Measurements from ENCODE around the gene CRELD1. TPM values are rescaled to one million over a fixed set of nuclear protein-coding genes. Genes with fewer than 3 reads are reported as not detected.

CRELD1 gene
- total and polyA plus RNA-seq, 10 of the 15 experiments (the other 5 are each of a cell fraction or from before 2014, with no cell fraction given) = 1.3 to 15.9 (median 8.8) TPM

GRCh38 chr3:9933561-9934234 is at the start of gene CRELD1 (continued):
- TF ChIP-seq RUNX3 (IDR thresholded peaks at IDR 0.05; ENCODE audit: low read length) (peak; percentile 26), RELB (IDR thresholded peaks at IDR 0.05; ENCODE audit: low read depth) (peak; percentile 59; the same call in 1 of the 2 replicates), PAX8 (IDR thresholded peaks at IDR 0.05) (no peak), TARDBP (IDR thresholded peaks at IDR 0.05; ENCODE audit: borderline replicate concordance) (no peak), CREM (IDR thresholded peaks at IDR 0.05; ENCODE audit: low read depth) (peak; percentile 76; the same call in 1 of the 2 replicates), TCF7 (IDR thresholded peaks at IDR 0.05; ENCODE audit: borderline replicate concordance) (no peak), RELA (IDR thresholded peaks at IDR 0.05; ENCODE audit: borderline replicate concordance, partially characterized antibody) (no peak), ELK1 (IDR thresholded peaks at IDR 0.05; ENCODE audit: low read depth, low read length) (no peak), TCF12 (IDR thresholded peaks at IDR 0.05; ENCODE audit: low read depth, low read length) (no peak), SRF (IDR thresholded peaks at IDR 0.05; ENCODE audit: low read depth in 2 of 2, low read length in 2 of 2) (no peak), SKIL (IDR thresholded peaks at IDR 0.05; ENCODE audit: low read depth, poor library complexity, severe bottlenecking) (no peak), ZBTB4 (CRISPR knock-in tag; IDR thresholded peaks at IDR 0.05) (no peak), CREB1 (IDR thresholded peaks at IDR 0.05; ENCODE audit: low read depth) (peak; percentile 87), CHD1 (IDR thresholded peaks at IDR 0.05; ENCODE audit: low read depth, low read length) (no peak), LARP7 (IDR thresholded peaks at IDR 0.05) (peak; percentile 30; the same call in 1 of the 2 replicates), NFXL1 (IDR thresholded peaks at IDR 0.05; ENCODE audit: borderline replicate concordance) (no peak), ASH2L (IDR thresholded peaks at IDR 0.05; ENCODE audit: borderline replicate concordance, low read depth) (no peak), ZBTB33 (IDR thresholded peaks at IDR 0.05) (no peak), BCL11A (IDR thresholded peaks at IDR 0.05; ENCODE audit: low read depth, low read length) (no peak), FOXM1 (IDR thresholded peaks at IDR 0.05; ENCODE audit: low read depth, low read length) (no peak)
